PC-9 (cell line): ENCODE data around the gene HOOK1.

Experiments
- EZH2 ChIP-seq: fragments of 200-600 bp; sonication (generic); IDR thresholded peaks from 2 replicates; pipeline ENCODE4 v1.8.0; 2017; ENCODE audit warnings: antibody characterized with exemption, low read depth
- TF ChIP-seq, protein P1 (sequence below): fragments of 200-600 bp; sonication (generic); conservative IDR thresholded peaks from 2 replicates; pipeline ENCODE4 v1.6.1; 2017; ENCODE audit warnings: mixed run types, antibody characterized with exemption, mild to moderate bottlenecking, moderate library complexity

DNA sequence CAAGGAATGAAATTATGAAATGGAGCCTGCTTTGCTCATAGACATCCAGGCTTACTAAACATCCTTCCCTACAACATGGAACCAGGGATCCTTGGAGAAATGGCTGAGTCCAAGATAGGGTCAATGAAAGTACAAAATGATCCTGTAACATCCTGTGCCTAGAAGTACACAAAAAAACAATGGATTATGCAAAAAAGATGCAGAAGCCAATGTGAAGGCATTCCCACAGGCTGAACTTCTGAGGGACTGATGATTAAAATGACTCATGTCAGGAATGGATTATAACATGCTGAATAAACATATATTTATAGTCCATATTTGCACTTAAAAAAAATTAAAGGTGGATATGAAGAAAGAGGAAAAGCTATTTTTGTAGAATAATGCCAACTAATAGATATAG is 10.4 kb upstream of the HOOK1 start:
- TF ChIP-seq, protein P1, sequence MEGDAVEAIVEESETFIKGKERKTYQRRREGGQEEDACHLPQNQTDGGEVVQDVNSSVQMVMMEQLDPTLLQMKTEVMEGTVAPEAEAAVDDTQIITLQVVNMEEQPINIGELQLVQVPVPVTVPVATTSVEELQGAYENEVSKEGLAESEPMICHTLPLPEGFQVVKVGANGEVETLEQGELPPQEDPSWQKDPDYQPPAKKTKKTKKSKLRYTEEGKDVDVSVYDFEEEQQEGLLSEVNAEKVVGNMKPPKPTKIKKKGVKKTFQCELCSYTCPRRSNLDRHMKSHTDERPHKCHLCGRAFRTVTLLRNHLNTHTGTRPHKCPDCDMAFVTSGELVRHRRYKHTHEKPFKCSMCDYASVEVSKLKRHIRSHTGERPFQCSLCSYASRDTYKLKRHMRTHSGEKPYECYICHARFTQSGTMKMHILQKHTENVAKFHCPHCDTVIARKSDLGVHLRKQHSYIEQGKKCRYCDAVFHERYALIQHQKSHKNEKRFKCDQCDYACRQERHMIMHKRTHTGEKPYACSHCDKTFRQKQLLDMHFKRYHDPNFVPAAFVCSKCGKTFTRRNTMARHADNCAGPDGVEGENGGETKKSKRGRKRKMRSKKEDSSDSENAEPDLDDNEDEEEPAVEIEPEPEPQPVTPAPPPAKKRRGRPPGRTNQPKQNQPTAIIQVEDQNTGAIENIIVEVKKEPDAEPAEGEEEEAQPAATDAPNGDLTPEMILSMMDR = no peak
- no peak for TF ChIP-seq EZH2
